HG02763 (cell line): Measurements from ENCODE around the gene SEZ6L2.
"Not testable (repeated sequence)": the region's sequence is repeated elsewhere in the genome, so short reads cannot be mapped to it uniquely, and the experiment has no call there.

Experiments used
- ATAC-seq: cut with Tn5 transposase; IDR thresholded peaks from one replicate; pipeline ENCODE4 v1.9.1; 2021; ENCODE audit warnings: mild to moderate bottlenecking, moderate library complexity; ENCODE audit not compliant: unreplicated experiment

The SEZ6L2 gene

GRCh38 chr16:29899516-29900101 lies at the start of gene SEZ6L2:
Gene SEZ6L2, minus strand, starts transcription at chr16:29899550. Its CDS starts 531 bp downstream, at chr16:29899019.
- no peak for ATAC-seq

GRCh38 chr16:29947897-29948296 lies 48.5 kb upstream of the SEZ6L2 start:
- no peak for ATAC-seq

GRCh38 chr16:29943846-29944799 lies 44.8 kb upstream of the SEZ6L2 start:
- no peak for ATAC-seq

GRCh38 chr16:29940656-29941055 lies 41.3 kb upstream of the SEZ6L2 start:
- ATAC-seq = no peak

- not testable (repeated sequence) for ATAC-seq
These were observed 32.4 kb upstream of the SEZ6L2 start for GRCh38 chr16:29931750-29932149.

- ATAC-seq = no peak
These were observed 27.9 kb upstream of the SEZ6L2 start for GRCh38 chr16:29927070-29927905.

- no peak for ATAC-seq
These were observed 27.3 kb upstream of the SEZ6L2 start for GRCh38 chr16:29926711-29927052.

- peak; percentile 86 for ATAC-seq
These were observed 26.7 kb upstream of the SEZ6L2 start, which contains the start of gene KCTD13 for GRCh38 chr16:29925781-29926710. Gene KCTD13, minus strand, starts transcription at chr16:29926226. Its CDS starts 193 bp downstream, at chr16:29926033.

GRCh38 chr16:29925105-29925756 lies 25.9 kb upstream of the SEZ6L2 start:
- no peak for ATAC-seq

GRCh38 chr16:29922986-29923501 lies 23.7 kb upstream of the SEZ6L2 start:
- ATAC-seq = no peak

- no peak for ATAC-seq
These were observed 23.0 kb upstream of the SEZ6L2 start for GRCh38 chr16:29922326-29922725.

- no peak for ATAC-seq
These were observed 21.7 kb upstream of the SEZ6L2 start for GRCh38 chr16:29921034-29921385.

GRCh38 chr16:29920288-29921033 lies 21.1 kb upstream of the SEZ6L2 start:
- ATAC-seq = no peak

GRCh38 chr16:29916979-29917378 lies 17.6 kb upstream of the SEZ6L2 start:
- ATAC-seq = no peak

- ATAC-seq = no peak
These were observed 16.4 kb upstream of the SEZ6L2 start for GRCh38 chr16:29915590-29916247.

- no peak for ATAC-seq
These were observed 14.2 kb upstream of the SEZ6L2 start for GRCh38 chr16:29913514-29913913.

GRCh38 chr16:29912087-29912486 lies 12.7 kb upstream of the SEZ6L2 start:
- no peak for ATAC-seq

GRCh38 chr16:29911676-29912010 lies 12.3 kb upstream of the SEZ6L2 start:
- no peak for ATAC-seq
